HepG2 (cell line): ENCODE data around the gene ZC3H4. TPM values are rescaled to one million over a fixed set of nuclear protein-coding genes. Genes with fewer than 3 reads are reported as not detected.

ENCODE experiments used
- HMGA1 ChIP-seq: sonication (generic); formaldehyde crosslinking; conservative IDR thresholded peaks from 2 replicates; pipeline ENCODE4 v1.4.0; 2020; ENCODE audit warnings: missing genetic modification reagents
- ISL2 ChIP-seq: sonication (generic); formaldehyde crosslinking; IDR thresholded peaks from 2 replicates; pipeline ENCODE4 v1.5.0; 2020; ENCODE audit warnings: missing genetic modification reagents
- MAZ ChIP-seq, 2 experiments: sonication (generic) in 1 of 2; formaldehyde crosslinking in 1 of 2; IDR thresholded peaks; 2 replicates each; pipeline versions ENCODE4 v1.5.0 to v1.6.1; 2012 to 2020; ENCODE audit warnings: low read depth in 2 of 2, mild to moderate bottlenecking in 2 of 2, borderline replicate concordance in 1 of 2, improper control_type of control experiment in 1 of 2, low read length in 1 of 2, missing genetic modification reagents in 1 of 2, moderate library complexity in 1 of 2
- MEF2D ChIP-seq: sonication (generic); formaldehyde crosslinking; IDR thresholded peaks from 2 replicates; pipeline ENCODE4 v1.5.1; 2020; ENCODE audit warnings: mild to moderate bottlenecking, missing genetic modification reagents
- NR1H2 ChIP-seq: sonication (generic); formaldehyde crosslinking; IDR thresholded peaks from 2 replicates; pipeline ENCODE4 v1.8.1; 2022; ENCODE audit warnings: low read depth, missing genetic modification reagents, borderline replicate concordance
- RERE ChIP-seq: IDR thresholded peaks from 2 replicates; pipeline ENCODE4 v1.6.1; 2016; ENCODE audit warnings: low read depth, missing genetic modification reagents, missing compliant biosample characterization
- SCMH1 ChIP-seq: sonication (generic); formaldehyde crosslinking; IDR thresholded peaks from 2 replicates; pipeline ENCODE4 v1.9.0; 2021; ENCODE audit warnings: missing genetic modification reagents, mild to moderate bottlenecking, borderline replicate concordance
- SP4 ChIP-seq: sonication (generic); formaldehyde crosslinking; IDR thresholded peaks from 2 replicates; pipeline ENCODE4 v1.8.1; 2023; ENCODE audit warnings: mild to moderate bottlenecking, missing genetic modification reagents
- TAF1 ChIP-seq: sonication (generic); formaldehyde crosslinking; IDR thresholded peaks from 2 replicates; pipeline ENCODE4 v1.4.0; 2020; ENCODE audit warnings: missing genetic modification reagents
- ZBTB33 ChIP-seq: sonication (generic); formaldehyde crosslinking; IDR thresholded peaks from 2 replicates; pipeline ENCODE4 v1.4.0; 2020; ENCODE audit warnings: missing genetic modification reagents
- ZNF136 ChIP-seq: sonication (generic); formaldehyde crosslinking; IDR thresholded peaks from 2 replicates; pipeline ENCODE4 v1.8.1; 2022; ENCODE audit warnings: low read depth, mild to moderate bottlenecking, moderate library complexity, missing genetic modification reagents
- ZNF207 ChIP-seq: fragments of 450-650 bp; IDR thresholded peaks from 2 replicates; pipeline ENCODE4 v1.6.1; 2016; ENCODE audit warnings: antibody characterized with exemption, borderline replicate concordance
- ZNF280D ChIP-seq: sonication (generic); formaldehyde crosslinking; IDR thresholded peaks from 2 replicates; pipeline ENCODE4 v1.5.1; 2020; ENCODE audit warnings: mild to moderate bottlenecking, missing genetic modification reagents
- ZNF382 ChIP-seq: sonication (generic); formaldehyde crosslinking; IDR thresholded peaks from 2 replicates; pipeline ENCODE4 v1.5.0; 2020; ENCODE audit warnings: missing genetic modification reagents, mild to moderate bottlenecking, borderline replicate concordance
- ZNF616 ChIP-seq: sonication (generic); formaldehyde crosslinking; IDR thresholded peaks from 2 replicates; pipeline ENCODE4 v1.5.0; 2020; ENCODE audit warnings: low read depth, mild to moderate bottlenecking, missing genetic modification reagents
- ZNF720 ChIP-seq: sonication (generic); formaldehyde crosslinking; IDR thresholded peaks from 2 replicates; pipeline ENCODE4 v1.4.0; 2020; ENCODE audit warnings: missing genetic modification reagents
- ZNF75D ChIP-seq: sonication (generic); formaldehyde crosslinking; IDR thresholded peaks from 2 replicates; pipeline ENCODE4 v1.8.1; 2023; ENCODE audit warnings: missing genetic modification reagents, mild to moderate bottlenecking, borderline replicate concordance
- ZSCAN25 ChIP-seq: sonication (generic); formaldehyde crosslinking; IDR thresholded peaks from 2 replicates; pipeline ENCODE4 v1.8.0; 2022; ENCODE audit warnings: mild to moderate bottlenecking, missing genetic modification reagents
- polyA plus RNA-seq, 8 experiments: library from polyadenylated mRNA; depleted of rRNA in 3 of 8; stranded (reverse) in 7 of 8; unstranded in 1 of 8; fragments of >200 nt; fragmentation: Illumina TruSeq in 4 of 8; extraction: Trizol in 4 of 8; gene quantifications; 2 replicates each; pipeline versions ENCODE4 v1.2.1 to v1.2.3, GENCODE V29; 2011 to 2016; ENCODE audit warnings: low read depth in 4 of 8, missing spikeins in 1 of 8, mixed read lengths in 1 of 8; ENCODE audit not compliant: insufficient read depth in 1 of 8
- total RNA-seq, 5 experiments: library from RNA; depleted of rRNA; stranded (reverse); fragments of >200 nt; fragmentation: Illumina TruSeq; extraction: Trizol; gene quantifications; 2 replicates each; pipeline ENCODE4 v1.2.3, GENCODE V29; 2016; ENCODE audit warnings: low read depth in 1 of 5
- TF ChIP-seq, protein P1 (sequence below): sonication (generic); formaldehyde crosslinking; IDR thresholded peaks from 2 replicates; pipeline ENCODE4 v1.4.0; 2020; ENCODE audit warnings: missing genetic modification reagents

The ZC3H4 gene
- total and polyA plus RNA-seq, 2 of the 13 experiments (the other 11 are each of a cell fraction or from before 2014, with no cell fraction given), result 1.8 to 10.7 TPM

- TF ChIP-seq ZNF616 (CRISPR knock-in tag), result no peak
- peak; percentile 23; the same call in 1 of the 2 replicates for TF ChIP-seq MEF2D (CRISPR knock-in tag)
- TF ChIP-seq ZNF75D, result no peak
- TF ChIP-seq NR1H2 (CRISPR knock-in tag), result no peak
- TF ChIP-seq ZSCAN25 (CRISPR knock-in tag), result no peak
- no peak for TF ChIP-seq ISL2 (CRISPR knock-in tag)
- TF ChIP-seq ZNF136, result no peak
- TF ChIP-seq RERE (CRISPR knock-in tag), result no peak
- no peak for TF ChIP-seq ZNF280D (CRISPR knock-in tag)
- peak; percentile 68; the same call in 1 of the 2 replicates for TF ChIP-seq TAF1 (CRISPR knock-in tag)
- TF ChIP-seq ZNF720 (CRISPR knock-in tag), result no peak
- TF ChIP-seq SP4 (CRISPR knock-in tag), result no peak
- TF ChIP-seq ZNF382 (CRISPR knock-in tag), result no peak
- no peak for TF ChIP-seq ZNF207
- TF ChIP-seq, protein P1, sequence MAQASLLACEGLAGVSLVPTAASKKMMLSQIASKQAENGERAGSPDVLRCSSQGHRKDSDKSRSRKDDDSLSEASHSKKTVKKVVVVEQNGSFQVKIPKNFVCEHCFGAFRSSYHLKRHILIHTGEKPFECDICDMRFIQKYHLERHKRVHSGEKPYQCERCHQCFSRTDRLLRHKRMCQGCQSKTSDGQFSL (CRISPR knock-in tag), result no peak
- TF ChIP-seq MAZ (IDR thresholded peaks at IDR 0.05; ENCODE audit: borderline replicate concordance, low read depth, low read length), result no peak
- TF ChIP-seq MAZ (CRISPR knock-in tag; IDR thresholded peaks at IDR 0.05; ENCODE audit: low read depth), result no peak
- TF ChIP-seq HMGA1 (CRISPR knock-in tag), result no peak
- no peak for TF ChIP-seq SCMH1
- no peak for TF ChIP-seq ZBTB33
These were observed 65.7 kb downstream of the ZC3H4 start (continued) for GRCh38 chr19:47047763-47048405.
